HG02678 (cell line): ENCODE data around the gene NLGN1.
"Not testable (repeated sequence)": the region's sequence is repeated elsewhere in the genome, so short reads cannot be mapped to it uniquely, and the experiment has no call there.

Source experiments
- ATAC-seq: cut with Tn5 transposase; IDR thresholded peaks from one replicate; pipeline ENCODE4 v1.9.1; 2021; ENCODE audit warnings: mild to moderate bottlenecking, moderate library complexity; ENCODE audit not compliant: unreplicated experiment

NLGN1 gene

GRCh38 chr3:173429076-173429475, 31.5 kb downstream of the NLGN1 start:
- ATAC-seq, result no peak

DNA sequence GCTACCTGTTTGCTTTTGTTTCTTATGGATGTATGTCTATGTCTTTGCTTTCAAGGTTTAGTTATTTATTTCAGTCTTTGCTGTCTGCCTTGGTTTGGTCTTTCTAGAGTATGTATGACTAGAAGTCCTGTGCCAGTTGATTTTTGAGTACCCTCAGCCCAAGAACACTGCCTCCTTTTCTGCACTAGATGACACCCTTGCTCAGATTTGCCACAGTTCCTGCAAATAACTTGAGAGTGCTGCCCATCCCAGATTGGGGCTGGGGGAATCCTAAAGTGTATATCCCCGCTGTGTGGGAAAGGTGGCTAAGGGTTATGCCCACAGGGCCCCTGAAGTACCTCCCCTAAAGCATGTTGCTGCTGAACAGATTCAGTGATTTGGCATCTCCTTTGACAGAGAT, 32.0 kb downstream of the NLGN1 start:
- no peak for ATAC-seq

DNA sequence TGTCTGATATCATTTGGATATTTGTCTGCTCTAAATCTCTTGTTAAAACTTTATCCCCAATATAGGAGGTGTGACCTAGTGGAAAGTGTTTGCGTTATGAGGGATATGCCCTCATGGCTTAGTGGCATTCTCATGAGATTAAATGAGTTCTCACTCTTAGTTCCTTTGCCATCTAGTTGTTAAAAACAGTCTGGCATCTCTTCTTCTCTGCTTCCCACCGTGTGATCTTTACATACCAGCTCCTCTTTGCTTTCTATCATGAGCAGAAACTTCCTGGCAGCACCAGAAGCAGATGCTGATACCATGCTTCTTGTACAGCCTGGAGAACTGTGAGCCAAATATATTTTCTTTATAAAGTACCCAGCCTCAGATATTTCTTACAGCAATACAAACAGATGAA, 33.0 kb downstream of the NLGN1 start:
- no peak for ATAC-seq

GRCh38 chr3:173439004-173439403, 41.5 kb downstream of the NLGN1 start:
- no peak for ATAC-seq

DNA sequence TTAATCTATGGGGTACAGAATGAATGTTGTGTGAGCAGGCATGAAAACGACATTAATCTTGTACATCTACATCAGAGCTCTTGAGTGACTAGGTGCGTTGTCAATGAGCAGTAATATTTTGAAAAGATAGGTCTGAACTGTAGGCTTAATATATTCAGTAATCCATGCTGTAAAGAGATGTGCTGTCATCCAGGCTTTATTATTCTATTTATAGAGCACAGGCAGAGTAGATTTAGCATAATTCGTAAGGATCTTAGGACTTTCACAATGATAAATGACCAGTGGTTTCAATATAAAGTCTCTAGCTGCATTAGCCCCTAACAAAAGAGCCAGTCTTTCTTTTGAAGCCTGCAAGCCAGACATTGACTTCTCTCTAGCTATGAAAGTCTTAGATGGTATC, 43.0 kb downstream of the NLGN1 start:
- ATAC-seq, result no peak

DNA sequence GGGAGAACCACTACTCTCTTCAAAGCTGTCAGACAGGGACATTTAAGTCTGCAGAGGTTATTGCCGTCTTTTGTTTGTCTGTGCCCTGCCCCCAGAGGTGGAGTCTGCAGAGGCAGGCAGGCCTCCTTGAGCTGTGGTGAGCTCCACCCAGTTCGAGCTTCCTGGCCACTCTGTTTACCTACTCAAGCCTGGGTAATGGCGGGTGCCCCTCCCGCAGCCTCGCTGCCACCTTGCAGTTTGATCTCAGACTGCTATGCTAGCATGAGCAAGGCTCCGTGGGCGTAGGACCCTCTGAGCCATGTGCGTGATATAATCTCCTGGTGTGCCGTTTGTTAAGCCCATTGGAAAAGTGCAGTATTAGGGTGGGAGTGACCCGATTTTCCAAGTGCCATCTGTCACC, 54.0 kb downstream of the NLGN1 start:
- not testable (repeated sequence) for ATAC-seq

GRCh38 chr3:173463250-173463649, 65.7 kb downstream of the NLGN1 start:
- ATAC-seq, result no peak

GRCh38 chr3:173465112-173465511, 67.6 kb downstream of the NLGN1 start:
- no peak for ATAC-seq

GRCh38 chr3:173465898-173466678, 68.5 kb downstream of the NLGN1 start:
- ATAC-seq, result no peak

GRCh38 chr3:173467501-173467900, 70.0 kb downstream of the NLGN1 start:
- ATAC-seq, result no peak

DNA sequence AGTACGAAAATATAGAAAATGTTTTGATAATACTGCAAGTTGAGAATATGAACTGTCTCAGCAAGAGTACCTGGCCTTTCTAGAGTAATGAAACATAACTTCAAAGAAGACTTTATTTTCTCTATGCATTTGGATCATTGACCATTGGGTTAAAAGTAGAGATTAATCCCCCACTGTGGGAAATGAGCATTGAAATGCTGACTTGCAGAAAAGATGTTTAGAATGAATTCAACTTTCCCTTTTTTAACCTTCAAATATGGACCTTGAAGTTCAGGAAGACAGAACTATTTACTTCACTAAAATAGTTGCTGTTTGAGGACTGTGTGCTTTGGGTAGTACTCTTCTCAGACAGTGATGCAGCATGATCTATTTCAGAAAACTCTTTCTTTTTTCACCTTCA, 75.7 kb downstream of the NLGN1 start:
- ATAC-seq, result no peak

DNA sequence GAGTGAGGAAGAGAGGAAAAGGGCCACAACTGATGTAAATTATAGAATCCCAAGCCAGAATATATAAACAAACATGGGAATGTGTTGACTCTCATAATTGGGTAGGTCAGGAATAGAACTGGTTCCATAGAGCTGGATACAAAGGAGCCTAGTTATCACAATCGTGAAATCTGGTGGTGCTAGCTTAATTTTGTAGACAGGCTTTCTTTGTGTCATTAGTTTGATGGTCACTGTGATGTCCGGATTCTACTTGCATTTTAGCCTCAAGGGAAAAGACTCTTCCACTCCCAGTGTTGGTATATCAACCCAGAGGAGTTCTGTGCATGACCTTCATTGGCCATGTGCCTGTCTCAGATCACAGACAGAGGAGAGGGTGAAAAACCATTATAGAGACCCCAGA, 81.8 kb downstream of the NLGN1 start:
- ATAC-seq, result no peak

DNA sequence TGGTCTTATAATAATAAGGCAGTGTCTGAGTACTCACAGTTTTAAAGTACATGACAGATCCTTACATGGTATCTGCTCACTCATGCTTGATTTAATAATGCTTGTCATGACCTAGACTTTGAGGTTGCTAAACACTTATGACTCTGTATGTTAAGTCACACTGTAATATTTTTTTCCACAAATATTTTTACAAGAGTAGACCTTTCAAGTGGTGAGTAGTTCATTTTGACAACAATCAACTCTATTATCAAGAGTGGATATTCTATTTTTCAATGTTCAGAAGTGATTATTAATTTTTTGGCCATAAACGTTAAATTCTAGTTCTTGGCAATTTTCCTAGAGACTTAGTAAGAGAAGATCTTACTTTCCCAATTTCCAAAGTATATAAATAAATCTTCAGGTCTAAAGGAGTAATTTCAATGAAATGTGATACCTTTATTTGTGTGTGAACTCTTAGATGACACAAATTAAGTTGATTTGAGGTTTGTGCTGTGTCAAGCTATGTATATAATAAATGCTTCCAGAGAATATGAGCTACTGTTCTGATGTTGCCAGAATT, 104.5 kb downstream of the NLGN1 start:
- no peak for ATAC-seq

DNA sequence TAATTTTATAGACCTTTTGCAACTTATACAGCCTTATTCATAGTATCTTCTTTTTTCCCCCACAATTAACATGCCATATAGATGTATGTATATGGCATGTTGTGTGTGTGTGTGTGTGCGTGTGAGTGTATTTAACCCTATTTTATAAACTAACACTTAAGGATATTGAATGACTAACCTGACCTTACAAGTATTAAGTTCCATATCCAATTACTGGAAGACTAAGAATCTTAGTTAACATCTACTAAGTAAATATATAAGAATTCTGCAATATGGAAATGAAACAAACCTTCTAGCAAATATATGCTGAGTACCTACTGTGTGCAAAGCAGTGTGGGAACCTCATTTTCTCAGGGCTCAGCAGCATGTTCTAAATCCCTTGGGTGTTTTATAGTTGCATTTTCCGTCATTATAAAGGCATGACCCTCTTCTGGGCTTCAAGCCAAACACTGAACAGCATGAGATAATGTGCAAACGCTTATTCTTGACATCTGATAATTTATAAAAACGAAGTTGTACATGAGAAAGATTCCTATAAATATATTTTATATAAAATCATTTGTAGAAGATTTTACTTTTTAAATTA, 105.5 kb downstream of the NLGN1 start:
- no peak for ATAC-seq

- no peak for ATAC-seq
Measured at GRCh38 chr3:173510565-173510964, 113.0 kb downstream of the NLGN1 start.

GRCh38 chr3:173513123-173513522, 115.6 kb downstream of the NLGN1 start:
- ATAC-seq, result no peak

DNA sequence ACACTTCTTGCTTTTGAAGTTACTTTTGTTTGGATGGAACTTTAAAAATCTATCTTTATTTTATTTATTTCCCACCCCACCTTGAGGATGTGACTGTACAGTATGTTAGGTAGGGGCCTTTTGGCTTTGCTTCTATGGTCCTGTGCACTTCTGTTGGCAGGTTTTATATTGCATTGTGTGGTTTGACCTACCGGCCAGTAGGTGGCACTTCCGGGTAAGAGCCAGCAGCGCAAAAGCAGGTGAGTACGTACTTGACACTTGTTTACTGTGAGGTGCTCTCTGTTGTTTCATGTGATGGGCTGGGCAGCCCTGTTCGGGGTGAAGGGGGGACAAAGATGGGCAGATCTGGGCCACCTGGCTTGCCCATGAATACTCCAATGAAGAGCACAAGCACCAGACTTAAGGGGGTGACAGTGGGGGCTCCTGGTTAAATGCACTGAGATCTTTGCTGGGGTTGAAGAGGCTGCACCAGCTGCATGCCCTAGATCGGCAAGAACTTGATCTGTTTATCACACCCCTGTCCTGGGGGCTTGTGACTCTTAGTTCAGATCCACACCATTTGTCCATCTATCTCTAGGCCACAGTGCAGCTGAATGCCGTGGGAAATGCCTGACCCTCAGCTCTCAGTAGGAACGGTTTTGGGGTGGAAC, 131.6 kb downstream of the NLGN1 start:
- peak; percentile 96 for ATAC-seq

DNA sequence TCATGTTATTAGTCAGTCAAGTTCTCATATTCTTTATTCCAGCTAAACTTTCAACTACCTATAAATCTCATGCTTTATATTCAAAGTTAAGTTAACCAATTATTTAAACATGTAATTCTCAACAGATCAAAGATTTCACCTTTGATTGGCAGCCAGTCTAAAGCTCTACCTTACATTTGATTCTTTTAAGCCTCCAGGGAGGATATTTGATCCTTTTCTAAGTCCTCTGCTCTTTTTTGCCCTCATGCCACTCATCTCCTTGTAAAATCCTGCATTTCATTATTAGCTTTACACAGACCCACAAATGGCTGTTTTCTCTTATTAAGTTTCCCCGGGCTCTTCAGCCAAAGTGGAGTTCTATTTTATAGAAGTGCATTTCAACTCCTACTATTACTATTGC, 134.1 kb downstream of the NLGN1 start:
- no peak for ATAC-seq

- ATAC-seq, result no peak
Measured at GRCh38 chr3:173538410-173538809, 140.9 kb downstream of the NLGN1 start.

DNA sequence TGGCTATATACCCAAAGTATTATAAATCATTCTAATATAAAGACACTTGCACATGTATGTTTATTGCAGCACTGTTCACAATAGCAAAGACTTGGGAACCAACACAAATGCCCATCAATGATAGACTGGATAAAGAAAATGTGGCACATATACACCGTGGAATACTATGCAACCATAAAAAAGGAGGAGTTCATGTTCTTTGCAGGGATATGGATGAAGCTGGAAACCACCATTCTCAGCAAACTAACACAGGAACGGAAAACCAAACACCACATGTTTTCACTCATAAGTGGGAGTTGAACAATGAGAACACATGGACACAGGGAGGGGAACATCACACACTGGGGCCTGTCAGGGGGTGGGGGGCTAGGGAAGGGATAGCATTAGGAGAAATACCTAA, 148.0 kb downstream of the NLGN1 start:
- not testable (repeated sequence) for ATAC-seq

DNA sequence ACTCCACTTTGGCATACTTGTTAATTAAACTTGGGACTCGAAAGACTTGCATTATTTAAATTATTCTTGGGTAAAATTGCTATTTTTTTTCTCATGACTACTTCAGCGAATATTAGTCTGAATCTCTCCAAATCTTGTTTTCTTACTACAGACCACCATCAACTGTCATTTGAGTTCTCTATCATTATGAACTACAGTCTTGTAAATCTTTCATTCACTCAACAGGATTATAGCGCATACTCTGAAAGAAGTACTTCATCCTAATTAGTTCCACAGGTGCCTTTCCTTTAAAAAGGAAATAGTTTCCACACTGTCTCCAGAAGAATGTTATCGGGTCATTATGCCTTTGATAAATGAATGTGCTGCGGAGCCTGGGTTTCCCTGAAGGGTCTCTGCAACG, 149.5 kb downstream of the NLGN1 start:
- no peak for ATAC-seq

- no peak for ATAC-seq
Measured at GRCh38 chr3:173548261-173548660, 150.7 kb downstream of the NLGN1 start.
